Endothelial cell (in vitro differentiated cells): ENCODE data around the gene SDK2. TPM values are rescaled to one million over a fixed set of nuclear protein-coding genes. Genes with fewer than 3 reads are reported as not detected.

Source experiments
- DNase-seq: peaks from one replicate; pipeline ENCODE4 v3.0.0; 2021; ENCODE audit warnings: low spot score
- H3K27ac Mint-ChIP-seq: one replicate; pipeline ENCODE4 v1.8.0; 2021; ENCODE audit warnings: mixed read lengths, inconsistent platforms; ENCODE audit not compliant: unreplicated experiment
- H3K27me3 Mint-ChIP-seq: one replicate; pipeline ENCODE4 v1.8.0; 2021; ENCODE audit warnings: mild to moderate bottlenecking, moderate library complexity, mixed read lengths, inconsistent platforms; ENCODE audit not compliant: unreplicated experiment
- H3K36me3 Mint-ChIP-seq: one replicate; pipeline ENCODE4 v1.8.0; 2021; ENCODE audit warnings: mild to moderate bottlenecking, low read depth, mixed read lengths, inconsistent platforms; ENCODE audit not compliant: unreplicated experiment
- H3K4me1 Mint-ChIP-seq: one replicate; pipeline ENCODE4 v1.8.0; 2021; ENCODE audit warnings: mild to moderate bottlenecking, mixed read lengths, inconsistent platforms; ENCODE audit not compliant: unreplicated experiment
- H3K4me3 Mint-ChIP-seq: one replicate; pipeline ENCODE4 v1.8.0; 2021; ENCODE audit warnings: mild to moderate bottlenecking, mixed read lengths, inconsistent platforms; ENCODE audit not compliant: unreplicated experiment
- H3K9me3 Mint-ChIP-seq: one replicate; pipeline ENCODE4 v1.8.0; 2021; ENCODE audit warnings: mixed read lengths, inconsistent platforms; ENCODE audit not compliant: unreplicated experiment
- total RNA-seq: library from RNA; stranded (reverse); fragmentation: NEBNext Ultra II Directional; extraction: Animal tissue kit (Norgen Biotek cat#: 25700); gene quantifications from one replicate; pipeline ENCODE4 v1.2.1, GENCODE V29; 2021; ENCODE audit not compliant: unreplicated experiment
- TF ChIP-seq, protein P1 (sequence below): fragments of 200-600 bp; sonication (generic); IDR thresholded peaks from one replicate; pipeline ENCODE4 v1.5.0; 2021; ENCODE audit warnings: antibody characterized with exemption; ENCODE audit not compliant: unreplicated experiment

SDK2 gene
- total RNA-seq, 1 donor from 2014 or later = 2.4 TPM

DNA sequence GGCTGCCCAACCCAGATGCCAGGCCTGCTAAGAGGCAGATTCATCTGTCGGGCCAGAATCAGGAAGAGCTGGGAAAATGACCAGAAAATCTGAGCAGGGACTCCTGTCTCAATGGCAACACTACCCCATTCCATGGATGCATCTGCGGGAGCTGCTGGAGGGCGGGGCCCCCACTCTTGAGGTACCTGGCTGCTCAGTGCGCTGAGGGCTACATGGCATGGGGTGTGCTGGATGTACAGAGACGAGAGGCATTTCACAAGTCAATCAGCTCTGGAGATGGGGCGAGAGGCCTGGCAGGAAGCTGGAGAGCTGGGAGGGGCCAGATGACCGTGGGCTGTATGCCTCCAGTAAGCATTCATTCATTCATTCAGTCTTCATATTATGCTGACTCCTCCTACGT is 6.4 kb downstream of the SDK2 start:
- Mint-ChIP-seq H3K27ac (no peak overlapping the region), H3K27me3 (peaks cover 11% of the 10 kb centered on the region), H3K9me3 (no peaks in the 10 kb centered on the region), H3K4me3 (no peak overlapping the region), H3K4me1 (no peaks in the 10 kb centered on the region), H3K36me3 (no peaks in the 10 kb centered on the region)
- no peak for DNase-seq
- TF ChIP-seq, protein P1, sequence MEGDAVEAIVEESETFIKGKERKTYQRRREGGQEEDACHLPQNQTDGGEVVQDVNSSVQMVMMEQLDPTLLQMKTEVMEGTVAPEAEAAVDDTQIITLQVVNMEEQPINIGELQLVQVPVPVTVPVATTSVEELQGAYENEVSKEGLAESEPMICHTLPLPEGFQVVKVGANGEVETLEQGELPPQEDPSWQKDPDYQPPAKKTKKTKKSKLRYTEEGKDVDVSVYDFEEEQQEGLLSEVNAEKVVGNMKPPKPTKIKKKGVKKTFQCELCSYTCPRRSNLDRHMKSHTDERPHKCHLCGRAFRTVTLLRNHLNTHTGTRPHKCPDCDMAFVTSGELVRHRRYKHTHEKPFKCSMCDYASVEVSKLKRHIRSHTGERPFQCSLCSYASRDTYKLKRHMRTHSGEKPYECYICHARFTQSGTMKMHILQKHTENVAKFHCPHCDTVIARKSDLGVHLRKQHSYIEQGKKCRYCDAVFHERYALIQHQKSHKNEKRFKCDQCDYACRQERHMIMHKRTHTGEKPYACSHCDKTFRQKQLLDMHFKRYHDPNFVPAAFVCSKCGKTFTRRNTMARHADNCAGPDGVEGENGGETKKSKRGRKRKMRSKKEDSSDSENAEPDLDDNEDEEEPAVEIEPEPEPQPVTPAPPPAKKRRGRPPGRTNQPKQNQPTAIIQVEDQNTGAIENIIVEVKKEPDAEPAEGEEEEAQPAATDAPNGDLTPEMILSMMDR = no peak

DNA sequence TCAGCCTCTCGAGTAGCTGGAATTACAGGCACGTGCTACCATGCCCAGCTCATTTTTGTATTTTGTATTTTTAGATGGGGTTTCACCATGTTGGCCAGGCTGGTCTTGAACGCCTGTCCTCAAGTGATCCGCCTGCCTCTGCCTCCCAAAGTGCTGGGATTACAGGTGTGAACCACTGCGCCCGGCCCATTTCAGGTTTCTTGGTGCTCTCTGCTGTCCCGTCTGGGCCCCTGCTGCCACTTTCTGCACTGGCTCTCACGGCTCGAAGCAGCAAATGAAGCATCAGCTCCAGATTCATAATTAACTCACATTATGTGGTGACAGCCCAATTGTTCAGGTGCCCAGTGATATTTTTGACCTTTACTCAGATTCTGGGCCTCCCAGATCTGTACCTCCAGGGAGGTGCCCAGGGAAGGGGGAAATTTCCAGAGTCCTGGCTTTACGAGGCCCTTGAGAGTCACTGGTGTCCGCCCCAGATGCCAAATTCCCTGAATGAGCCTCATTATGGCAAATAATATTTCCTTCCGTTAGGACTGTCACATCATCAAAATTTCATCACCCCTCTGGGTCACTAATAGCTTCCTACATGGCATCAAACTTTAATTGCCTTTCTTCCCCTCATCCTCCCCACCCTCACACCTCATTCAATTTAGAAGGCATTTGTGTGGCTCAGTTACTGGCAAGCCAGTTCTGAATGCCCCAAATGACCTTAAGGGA is 9.0 kb downstream of the SDK2 start:
- Mint-ChIP-seq H3K36me3 (no peaks in the 10 kb centered on the region), H3K27ac (no peak overlapping the region)

DNA sequence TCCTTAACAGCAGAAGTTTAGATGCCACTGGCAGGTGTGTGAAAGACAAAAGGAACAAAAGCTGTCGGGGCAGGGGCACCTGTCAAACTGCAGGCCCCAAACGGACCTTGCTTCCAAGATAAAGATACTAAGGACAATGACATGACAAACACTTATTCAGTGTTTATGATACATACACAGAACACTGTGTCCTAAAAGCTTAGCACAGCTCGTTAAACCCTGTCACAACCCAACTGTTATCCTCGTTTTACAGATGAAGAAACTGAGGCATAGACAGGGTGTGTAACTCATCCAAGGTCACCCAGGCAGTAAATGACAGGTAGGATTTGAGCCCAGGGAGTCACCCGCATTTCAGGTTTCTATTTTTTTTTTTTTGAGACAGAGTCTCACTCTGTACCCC is 9.6 kb downstream of the SDK2 start:
- H3K27ac Mint-ChIP-seq = no peak overlapping the region
- H3K9me3 Mint-ChIP-seq = no peaks in the 10 kb centered on the region
- H3K4me3 Mint-ChIP-seq = no peak overlapping the region
- peaks cover 4% of the 10 kb centered on the region for H3K27me3 Mint-ChIP-seq
- DNase-seq = no peak
- TF ChIP-seq, protein P1 = no peak
- no peaks in the 10 kb centered on the region for H3K36me3 Mint-ChIP-seq
- H3K4me1 Mint-ChIP-seq = no peaks in the 10 kb centered on the region

More for the DNA sequence above, 9.0 kb downstream of the SDK2 start:
- no peak for DNase-seq
- peaks cover 4% of the 10 kb centered on the region for H3K27me3 Mint-ChIP-seq
- TF ChIP-seq, protein P1 = no peak
- H3K4me1 Mint-ChIP-seq = no peaks in the 10 kb centered on the region
- no peak overlapping the region for H3K4me3 Mint-ChIP-seq
- no peaks in the 10 kb centered on the region for H3K9me3 Mint-ChIP-seq

GRCh38 chr17:73633736-73634135 is 10.5 kb downstream of the SDK2 start:
- Mint-ChIP-seq H3K27ac (no peak overlapping the region), H3K4me3 (no peak overlapping the region)
- TF ChIP-seq, protein P1 = no peak

GRCh38 chr17:73632513-73632912 is 11.7 kb downstream of the SDK2 start:
- H3K27ac Mint-ChIP-seq = no peak overlapping the region
- no peaks in the 10 kb centered on the region for H3K36me3 Mint-ChIP-seq
- TF ChIP-seq, protein P1 = no peak
- H3K9me3 Mint-ChIP-seq = no peaks in the 10 kb centered on the region
- H3K27me3 Mint-ChIP-seq = peaks cover 4% of the 10 kb centered on the region
- no peaks in the 10 kb centered on the region for H3K4me1 Mint-ChIP-seq
- no peak for DNase-seq
- no peak overlapping the region for H3K4me3 Mint-ChIP-seq

More at GRCh38 chr17:73633736-73634135, 10.5 kb downstream of the SDK2 start:
- Mint-ChIP-seq H3K36me3 (no peaks in the 10 kb centered on the region), H3K27me3 (peaks cover 4% of the 10 kb centered on the region), H3K4me1 (no peaks in the 10 kb centered on the region), H3K9me3 (no peaks in the 10 kb centered on the region)
- DNase-seq = no peak
